H1 (cell line): ENCODE measurements around the gene SMAD6. TPM values are rescaled to one million over a fixed set of nuclear protein-coding genes. Genes with fewer than 3 reads are reported as not detected.

Experiments
- CTCF ChIA-PET: fragments of 300-600 bp; sonication (Branson Sonifier 250); formaldehyde crosslinking; loops from one replicate; lab custom pipeline; 2021; ENCODE audit not compliant: partially characterized antibody; lab: Charles Lee
- POLR2A ChIA-PET: fragments of 300-600 bp; sonication (Branson Sonifier 250); formaldehyde crosslinking; loops from one replicate; lab custom pipeline; 2021; ENCODE audit warnings: inconsistent platforms; ENCODE audit not compliant: partially characterized antibody; lab: Charles Lee
- DNase-seq, 2 experiments: peaks; one replicate each; pipeline versions ENCODE4 v3.0.0 to v3.0.0-alpha.2; 2010 to 2022; ENCODE audit warnings: low spot score in 2 of 2, low read depth in 1 of 2, mixed read lengths in 1 of 2
- FAIRE-seq: peaks from 2 replicates; lab custom pipeline; 2011; peaks lifted over from hg19 to GRCh38; lab: Jason Lieb, UNC
- H2AFZ ChIP-seq: 2 replicates; pipeline ENCODE4 v1.8.1; 2012; ENCODE audit warnings: low read length, inconsistent platforms
- H2AK5ac ChIP-seq: 2 replicates; pipeline ENCODE4 v1.6.1; 2013; ENCODE audit warnings: low read depth, low read length
- H2BK120ac ChIP-seq: replicated peaks from 2 replicates; pipeline ENCODE3; 2013; ENCODE audit warnings: low read depth, low read length, inconsistent platforms
- H2BK12ac ChIP-seq: 2 replicates; pipeline ENCODE4 v1.6.1; 2013; ENCODE audit warnings: low read depth, low read length
- H2BK15ac ChIP-seq: 2 replicates; pipeline ENCODE4 v1.6.1; 2013; ENCODE audit warnings: low read length
- H2BK20ac ChIP-seq: 2 replicates; pipeline ENCODE4 v1.6.1; 2013; ENCODE audit warnings: low read length
- H2BK5ac ChIP-seq: 2 replicates; pipeline ENCODE4 v1.6.1; 2013; ENCODE audit warnings: low read depth, low read length
- H3K14ac ChIP-seq: 2 replicates; pipeline ENCODE4 v1.6.1; 2013; ENCODE audit warnings: inconsistent platforms; ENCODE audit not compliant: insufficient read length
- H3K18ac ChIP-seq: 2 replicates; pipeline ENCODE4 v1.6.1; 2013; ENCODE audit warnings: low read length; ENCODE audit errors: extremely low read depth
- H3K23ac ChIP-seq: 2 replicates; pipeline ENCODE4 v1.6.1; 2013; ENCODE audit warnings: inconsistent platforms; ENCODE audit not compliant: insufficient read length
- H3K23me2 ChIP-seq: 2 replicates; pipeline ENCODE4 v1.6.1; 2013; ENCODE audit warnings: low read depth, low read length
- H3K27ac ChIP-seq: 2 replicates; pipeline ENCODE4 v1.6.1; 2011; ENCODE audit warnings: low read depth, low read length, inconsistent platforms
- H3K27me3 ChIP-seq, 4 experiments: replicated peaks in 1 of 4; 1 replicate in 1 of 4; 2 replicates in 3 of 4; pipeline versions ENCODE4 v1.6.1 to v1.8.1; 2011 to 2013; ENCODE audit warnings: low read length in 3 of 4, mild to moderate bottlenecking in 3 of 4, inconsistent platforms in 2 of 4, mixed read lengths in 2 of 4, moderate library complexity in 1 of 4; ENCODE audit not compliant: control insufficient read depth in 3 of 4, insufficient read depth in 3 of 4; ENCODE audit errors: extremely low read depth in 1 of 4
- H3K36me3 ChIP-seq, 4 experiments: 2 replicates each; pipeline versions ENCODE4 v1.6.1 to v1.8.1; 2011 to 2013; ENCODE audit warnings: mild to moderate bottlenecking in 4 of 4, low read length in 3 of 4, moderate library complexity in 2 of 4, control low read depth in 1 of 4, inconsistent platforms in 1 of 4; ENCODE audit not compliant: insufficient read depth in 4 of 4, control insufficient read depth in 2 of 4
- H3K4ac ChIP-seq: replicated peaks from 2 replicates; pipeline ENCODE3; 2013; ENCODE audit warnings: low read length, low read depth, mixed read lengths, inconsistent platforms; ENCODE audit not compliant: insufficient read length
- H3K4me1 ChIP-seq, 4 experiments: replicated peaks in 1 of 4; 1 replicate in 1 of 4; 2 replicates in 3 of 4; pipeline versions ENCODE4 v1.6.1 to v1.8.1; 2011 to 2013; ENCODE audit warnings: low read length in 3 of 4, inconsistent platforms in 2 of 4, mixed read lengths in 1 of 4; ENCODE audit not compliant: insufficient read depth in 4 of 4, control insufficient read depth in 3 of 4
- H3K4me2 ChIP-seq, 2 experiments: 2 replicates each; pipeline versions ENCODE4 v1.6.1 to v1.8.1; 2011 to 2013; ENCODE audit warnings: low read depth in 2 of 2, low read length in 2 of 2, control low read depth in 1 of 2, inconsistent platforms in 1 of 2, mild to moderate bottlenecking in 1 of 2; ENCODE audit not compliant: insufficient read depth in 1 of 2
- H3K4me3 ChIP-seq, 4 experiments: fragments of 200-600, 300-600 bp in 1 of 4; sonication (generic), shearing (Covaris generic), sonication (Bioruptor Twin) in 1 of 4; 2 replicates each; pipeline versions ENCODE4 v1.5.1 to v1.8.1; 2011 to 2016; ENCODE audit warnings: low read length in 4 of 4, low read depth in 3 of 4, control low read depth in 2 of 4, inconsistent platforms in 2 of 4, mild to moderate bottlenecking in 2 of 4, mixed read lengths in 1 of 4, moderate library complexity in 1 of 4; ENCODE audit not compliant: insufficient read depth in 2 of 4; ENCODE audit errors: extremely low read depth in 1 of 4
- H3K56ac ChIP-seq: replicated peaks from 2 replicates; pipeline ENCODE3; 2013; ENCODE audit warnings: low read depth, mild to moderate bottlenecking, mixed read lengths, low read length, inconsistent platforms; ENCODE audit not compliant: insufficient read length
- H3K79me1 ChIP-seq: 2 replicates; pipeline ENCODE4 v1.6.1; 2013; ENCODE audit warnings: low read depth, low read length, control low read depth
- H3K79me2 ChIP-seq, 2 experiments: 2 replicates each; pipeline versions ENCODE4 v1.6.1 to v1.8.1; 2012 to 2013; ENCODE audit warnings: low read length in 2 of 2, mild to moderate bottlenecking in 2 of 2, inconsistent platforms in 1 of 2; ENCODE audit not compliant: insufficient read depth in 2 of 2, control insufficient read depth in 1 of 2
- H3K9ac ChIP-seq, 4 experiments: replicated peaks in 1 of 4; 1 replicate in 1 of 4; 2 replicates in 3 of 4; pipeline versions ENCODE4 v1.6.1 to v1.8.1; 2011 to 2013; ENCODE audit warnings: low read depth in 3 of 4, low read length in 3 of 4, control low read depth in 2 of 4, mild to moderate bottlenecking in 2 of 4, moderate library complexity in 2 of 4, inconsistent platforms in 1 of 4; ENCODE audit errors: extremely low read depth in 1 of 4
- H3K9me3 ChIP-seq, 2 experiments: 2 replicates each; pipeline versions ENCODE4 v1.6.1 to v1.8.1; 2012 to 2013; ENCODE audit warnings: mild to moderate bottlenecking in 2 of 2, moderate library complexity in 2 of 2, control low read depth in 1 of 2, inconsistent platforms in 1 of 2, low read depth in 1 of 2, low read length in 1 of 2, mixed read lengths in 1 of 2; ENCODE audit not compliant: insufficient read depth in 2 of 2
- H4K20me1 ChIP-seq, 2 experiments: replicated peaks in 1 of 2; 2 replicates each; pipeline versions ENCODE3 to v1.8.1; 2011 to 2013; ENCODE audit warnings: inconsistent platforms in 2 of 2, low read length in 2 of 2, mild to moderate bottlenecking in 1 of 2; ENCODE audit not compliant: insufficient read depth in 2 of 2, control insufficient read depth in 1 of 2
- H4K5ac ChIP-seq: 2 replicates; pipeline ENCODE4 v1.6.1; 2013; ENCODE audit warnings: low read length, low read depth, mixed read lengths, inconsistent platforms; ENCODE audit not compliant: insufficient read length
- H4K8ac ChIP-seq: 2 replicates; pipeline ENCODE4 v1.8.0; 2013; ENCODE audit warnings: mild to moderate bottlenecking, moderate library complexity, low read length, inconsistent platforms; ENCODE audit not compliant: insufficient read depth; ENCODE audit errors: extremely low read depth
- H4K91ac ChIP-seq: replicated peaks from 2 replicates; pipeline ENCODE3; 2013; ENCODE audit warnings: low read length, mixed read lengths, inconsistent platforms; ENCODE audit not compliant: insufficient read length
- CBX8 ChIP-seq: fragments of 300-800, 300-1000 bp; sonication (generic); IDR thresholded peaks from 2 replicates; pipeline ENCODE4 v1.7.1; 2016; ENCODE audit warnings: low read depth, low read length, borderline replicate concordance
- CTBP2 ChIP-seq: IDR thresholded peaks from 2 replicates; pipeline ENCODE4 v1.7.0; 2011; ENCODE audit warnings: borderline replicate concordance, mild to moderate bottlenecking, moderate library complexity, mixed read lengths, low read length; ENCODE audit not compliant: insufficient read depth, insufficient read length
- GTF2F1 ChIP-seq: IDR thresholded peaks from 2 replicates; pipeline ENCODE4 v1.6.1; 2012; ENCODE audit warnings: low read depth, low read length, improper control_type of control experiment, borderline replicate concordance
- JUN ChIP-seq: IDR thresholded peaks from 2 replicates; pipeline ENCODE4 v1.6.1; 2011; ENCODE audit warnings: low read depth, mild to moderate bottlenecking, improper control_type of control experiment, low read length
- NANOG ChIP-seq: IDR thresholded peaks from 2 replicates; pipeline ENCODE4 v1.6.1; 2011; ENCODE audit warnings: low read length, low read depth, mild to moderate bottlenecking, inconsistent platforms; ENCODE audit not compliant: insufficient read depth, poor library complexity, severe bottlenecking
- RXRA ChIP-seq: IDR thresholded peaks from 2 replicates; pipeline ENCODE4 v1.6.1; 2011; ENCODE audit warnings: low read depth, mild to moderate bottlenecking, low read length, moderate library complexity; ENCODE audit not compliant: insufficient read depth
- SRF ChIP-seq: IDR thresholded peaks from 2 replicates; pipeline ENCODE4 v1.6.1; 2011; ENCODE audit warnings: mild to moderate bottlenecking, low read depth, low read length, moderate library complexity
- SUZ12 ChIP-seq: fragments of 200-600 bp; sonication (generic); IDR thresholded peaks from 2 replicates; pipeline ENCODE4 v1.6.1; 2012; ENCODE audit warnings: mild to moderate bottlenecking, inconsistent platforms, low read length, moderate library complexity, mixed read lengths
- TAF7 ChIP-seq: optimal IDR thresholded peaks from 2 replicates; pipeline ENCODE3; 2011; ENCODE audit warnings: low read depth, mild to moderate bottlenecking, inconsistent platforms, low read length, moderate library complexity, borderline replicate concordance
- TBP ChIP-seq: IDR thresholded peaks from 2 replicates; pipeline ENCODE4 v1.6.1; 2011; ENCODE audit warnings: low read depth, low read length, improper control_type of control experiment
- TEAD4 ChIP-seq: IDR thresholded peaks from 2 replicates; pipeline ENCODE4 v1.6.1; 2012; ENCODE audit warnings: low read depth, low read length, inconsistent platforms, mixed read lengths
- polyA plus RNA-seq, 7 experiments: library from polyadenylated mRNA; depleted of rRNA in 3 of 7; stranded (reverse) in 5 of 7; unstranded in 2 of 7; fragments of >200 nt in 5 of 7; fragments of 200-250 nt in 2 of 7; gene quantifications; 1 replicate in 5 of 7; 2 replicates in 1 of 7; 4 replicates in 1 of 7; pipeline versions ENCODE4 v1.2.1 to v1.2.3, GENCODE V29; 2011 to 2013; ENCODE audit warnings: missing spikeins in 2 of 7, mixed read lengths in 2 of 7
- total RNA-seq: library from RNA; stranded (reverse); fragmentation: NEBNext Ultra II Directional; extraction: Animal tissue kit (Norgen Biotek cat#: 25700); gene quantifications from 2 replicates; pipeline ENCODE4 v1.2.1, GENCODE V29; 2021
- TF ChIP-seq, protein P1 (sequence below), 3 experiments: IDR thresholded peaks; 1 replicate in 2 of 3; 2 replicates in 1 of 3; pipeline versions ENCODE4 v1.5.1 to v1.6.1; 2011; ENCODE audit warnings: low read length in 3 of 3, mild to moderate bottlenecking in 3 of 3, inconsistent platforms in 2 of 3, low read depth in 1 of 3, moderate library complexity in 1 of 3; ENCODE audit not compliant: insufficient read depth in 1 of 3; ENCODE audit errors: control extremely low read depth in 1 of 3

SMAD6 gene
- total and polyA plus RNA-seq, 2 of the 8 experiments (the other 6 are each of a cell fraction or from before 2014, with no cell fraction given): 1.8 to 7.0 TPM

DNA sequence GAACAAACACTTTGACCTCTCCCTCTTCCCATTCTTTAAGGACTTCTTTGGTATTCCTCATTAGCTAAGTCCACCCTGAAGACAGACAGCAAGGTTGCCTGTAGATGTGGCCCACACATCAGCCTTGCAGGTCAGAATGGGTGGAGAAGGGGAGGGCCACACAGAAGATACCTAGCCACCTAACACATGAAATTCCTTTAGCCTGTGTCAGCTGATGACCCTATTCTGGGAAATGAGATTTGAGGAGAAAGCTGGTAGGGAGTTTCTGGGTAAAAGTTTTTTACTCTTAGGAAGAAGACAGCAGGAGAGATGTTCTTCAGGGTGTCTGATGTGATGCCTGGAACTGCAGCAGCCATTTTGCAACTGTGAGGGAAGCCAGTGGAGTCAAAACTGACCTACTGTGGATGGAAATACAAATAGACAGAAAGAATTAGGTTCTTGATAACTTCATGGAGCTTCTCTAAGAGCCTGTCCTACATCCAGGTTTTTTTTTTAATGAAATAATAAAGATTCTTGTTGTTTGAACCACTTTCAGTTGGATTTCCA is 17.8 kb upstream of the SMAD6 start:
- Histone ChIP-seq H4K5ac (no peak overlapping the region), H2AK5ac (no peak overlapping the region), H3K4me2 (no peak overlapping the region), H3K23me2 (no peaks in the 10 kb centered on the region), H3K4me1 (peaks cover 6 to 9% (median 8%) of the 10 kb centered on the region in 4 experiments), H3K14ac (no peak overlapping the region), H3K27me3 (no peaks in the 10 kb centered on the region; a peak in 1 of 7 replicates), H2BK20ac (no peak overlapping the region), H3K56ac (no peak overlapping the region), H3K9ac (no peak overlapping the region), H3K23ac (no peak overlapping the region), H3K4ac (no peak overlapping the region), H3K79me2 (no peaks in the 10 kb centered on the region), H4K8ac (no peak overlapping the region), H3K18ac (no peak overlapping the region), H2AFZ (no peak overlapping the region), H3K27ac (no peak overlapping the region), H2BK120ac (no peak overlapping the region), H4K20me1 (no peaks in the 10 kb centered on the region), H2BK12ac (no peak overlapping the region), H2BK5ac (no peak overlapping the region), H4K91ac (no peak overlapping the region), H2BK15ac (no peak overlapping the region), H3K4me3 (no peak overlapping the region), H3K9me3 (peaks cover 3 to 7% of the 10 kb centered on the region in 2 experiments; a peak in 1 of 4 replicates), H3K36me3 (no peaks in the 10 kb centered on the region), H3K79me1 (no peaks in the 10 kb centered on the region)
- FAIRE-seq: no peak
- DNase-seq: no peak
- CTCF ChIA-PET: interaction anchor here (0.7 to 6.8 kb wide), 10 partner anchors 8 to 106 kb away, joined by 3 to 88 read pairs (median 4); no protein-coding TSS in a partner anchor
- TF ChIP-seq CBX8 (no peak), GTF2F1 (no peak), TBP (no peak), CTBP2 (no peak), SUZ12 (no peak), RXRA (no peak), JUN (no peak), NANOG (no peak), TAF7 (no peak), TEAD4 (no peak), SRF (no peak)
- TF ChIP-seq, protein P1, sequence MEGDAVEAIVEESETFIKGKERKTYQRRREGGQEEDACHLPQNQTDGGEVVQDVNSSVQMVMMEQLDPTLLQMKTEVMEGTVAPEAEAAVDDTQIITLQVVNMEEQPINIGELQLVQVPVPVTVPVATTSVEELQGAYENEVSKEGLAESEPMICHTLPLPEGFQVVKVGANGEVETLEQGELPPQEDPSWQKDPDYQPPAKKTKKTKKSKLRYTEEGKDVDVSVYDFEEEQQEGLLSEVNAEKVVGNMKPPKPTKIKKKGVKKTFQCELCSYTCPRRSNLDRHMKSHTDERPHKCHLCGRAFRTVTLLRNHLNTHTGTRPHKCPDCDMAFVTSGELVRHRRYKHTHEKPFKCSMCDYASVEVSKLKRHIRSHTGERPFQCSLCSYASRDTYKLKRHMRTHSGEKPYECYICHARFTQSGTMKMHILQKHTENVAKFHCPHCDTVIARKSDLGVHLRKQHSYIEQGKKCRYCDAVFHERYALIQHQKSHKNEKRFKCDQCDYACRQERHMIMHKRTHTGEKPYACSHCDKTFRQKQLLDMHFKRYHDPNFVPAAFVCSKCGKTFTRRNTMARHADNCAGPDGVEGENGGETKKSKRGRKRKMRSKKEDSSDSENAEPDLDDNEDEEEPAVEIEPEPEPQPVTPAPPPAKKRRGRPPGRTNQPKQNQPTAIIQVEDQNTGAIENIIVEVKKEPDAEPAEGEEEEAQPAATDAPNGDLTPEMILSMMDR (IDR thresholded peaks at IDR 0.05; ENCODE audit: control extremely low read depth in 1 of 3, insufficient read depth in 1 of 3, low read depth in 1 of 3, low read length in 3 of 3): no peak
- POLR2A ChIA-PET: no interaction called here
